Stimulated activated CD4-positive, alpha-beta T cell treated with anti-CD3 and anti-CD28 coated beads, Interleukin-2, amount 100 ng/mL, for 4 hours (primary cell): Measurements from ENCODE around the gene ERC2.
"Not testable (repeated sequence)": the region's sequence is repeated elsewhere in the genome, so short reads cannot be mapped to it uniquely, and the experiment has no call there.

Experiments
- DNase-seq: peaks from one replicate; pipeline ENCODE4 v3.0.0-alpha.2; 2020; ENCODE audit warnings: low read depth

Gene ERC2

DNA sequence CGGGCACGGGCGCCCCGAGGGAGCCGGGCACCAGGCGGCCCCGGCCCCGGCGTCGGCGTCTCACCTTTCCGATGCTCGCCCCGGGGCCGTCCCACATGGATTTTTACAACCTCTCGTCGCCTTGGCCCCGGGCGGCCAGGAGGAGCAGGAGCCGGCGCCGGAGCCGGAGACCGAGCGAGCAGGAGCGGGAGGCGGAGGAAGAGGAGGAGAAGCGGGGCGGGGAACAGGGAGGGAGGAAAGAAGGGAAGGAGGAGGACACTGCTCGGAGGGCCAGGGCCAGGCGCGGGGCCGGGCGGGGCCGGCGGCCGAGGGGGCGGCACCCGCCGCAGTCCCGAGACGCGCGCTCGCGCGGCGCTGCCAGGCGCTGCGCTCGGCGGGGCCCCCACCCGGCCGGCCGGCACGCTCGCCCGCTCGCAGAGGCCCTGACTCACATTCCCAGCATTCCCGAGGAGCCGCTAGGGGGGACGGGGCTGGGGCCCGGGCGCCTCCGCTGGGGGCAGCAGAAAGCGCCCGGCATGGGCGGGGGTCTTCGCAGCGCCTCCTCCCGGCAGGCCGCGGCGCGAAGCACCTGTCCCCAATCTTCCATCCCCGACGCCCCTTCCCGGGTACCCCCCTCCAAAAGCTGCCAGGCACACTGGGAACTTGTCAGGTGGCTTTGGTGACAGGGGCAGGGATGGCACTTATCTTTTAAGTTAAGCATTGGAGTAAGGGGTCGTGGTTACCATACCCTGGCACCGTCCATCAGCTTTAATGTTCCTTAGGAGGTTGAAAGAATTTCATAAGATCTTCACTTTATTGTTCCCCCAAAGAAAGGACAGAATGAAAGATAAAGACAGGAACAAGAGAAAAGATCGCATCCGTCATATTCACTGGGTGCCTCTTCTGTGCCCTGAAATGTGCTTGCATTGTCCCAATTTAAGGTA lies at the start of gene ERC2:
Gene ERC2 (minus strand): TSS at position 284 of the 923 bp plus-strand sequence.
- no peak for DNase-seq

DNA sequence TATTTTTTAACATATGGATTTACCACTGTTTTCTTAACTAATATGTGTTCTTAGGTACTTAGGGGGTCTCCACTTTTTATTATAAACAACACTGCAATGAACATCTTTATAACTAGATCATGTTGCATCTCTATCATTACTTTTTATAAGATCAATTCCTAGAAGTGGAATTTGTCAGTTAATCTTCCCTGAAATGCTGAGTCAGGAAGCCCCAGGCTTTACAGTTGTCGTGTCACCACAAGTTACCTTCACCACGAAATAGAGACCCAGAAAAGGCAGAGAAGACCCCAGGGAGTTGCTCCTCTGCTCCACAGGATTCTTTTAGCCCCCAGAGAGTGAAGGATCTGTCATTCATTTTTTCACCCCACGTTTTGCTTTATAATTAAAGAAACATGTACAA lies 34.5 kb upstream of the ERC2 start:
- no peak for DNase-seq

DNA sequence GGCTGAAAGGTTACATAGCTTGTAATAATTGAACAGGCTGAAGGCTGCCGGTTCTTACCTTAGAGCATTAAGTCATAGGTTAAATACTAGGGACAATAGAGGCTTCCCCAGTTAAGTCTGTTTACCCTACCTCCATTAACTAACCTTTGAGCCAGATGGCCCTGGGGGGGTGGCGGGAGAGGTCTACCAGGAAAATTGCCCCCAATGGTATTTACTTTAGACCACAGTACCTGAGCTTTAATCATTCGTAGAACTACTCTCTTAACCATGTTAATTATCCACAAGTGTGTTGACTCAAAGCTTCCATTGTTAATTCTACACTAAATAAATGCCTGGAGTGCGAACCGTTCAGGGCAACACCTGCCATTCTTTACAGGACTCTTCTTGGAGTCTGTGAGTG lies 28.1 kb upstream of the ERC2 start:
- not testable (repeated sequence) for DNase-seq

DNA sequence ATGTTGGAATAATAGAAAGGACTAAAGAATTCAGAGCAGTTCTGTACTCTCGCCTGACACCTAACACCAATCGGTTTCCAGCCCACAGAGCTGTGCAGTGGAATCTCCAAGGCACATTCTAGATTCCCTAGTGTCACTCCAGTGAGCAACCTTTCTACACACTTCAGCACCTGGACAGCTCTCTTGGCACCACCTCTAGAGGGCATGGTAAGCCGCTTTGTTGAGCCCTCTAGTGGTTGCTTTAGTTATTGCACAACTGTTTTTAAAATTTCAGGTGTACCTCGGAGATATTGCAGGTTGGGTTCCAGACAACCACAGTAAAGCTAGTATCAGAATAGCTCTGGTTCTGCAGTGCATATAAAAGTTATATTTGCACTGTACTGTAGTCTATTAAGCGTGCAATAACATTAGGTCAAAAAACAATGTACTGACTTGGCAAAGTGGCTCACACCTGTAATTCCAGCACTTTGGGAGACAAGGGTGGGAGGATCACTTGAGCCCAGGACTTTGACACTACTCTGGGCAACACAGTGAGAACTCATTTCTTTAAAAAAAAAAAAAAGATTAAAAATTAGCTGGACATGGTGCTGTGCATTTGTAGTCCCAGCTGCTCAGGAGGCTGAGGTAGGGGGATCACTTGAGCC lies 26.5 kb upstream of the ERC2 start:
- DNase-seq, result peak; percentile 60

DNA sequence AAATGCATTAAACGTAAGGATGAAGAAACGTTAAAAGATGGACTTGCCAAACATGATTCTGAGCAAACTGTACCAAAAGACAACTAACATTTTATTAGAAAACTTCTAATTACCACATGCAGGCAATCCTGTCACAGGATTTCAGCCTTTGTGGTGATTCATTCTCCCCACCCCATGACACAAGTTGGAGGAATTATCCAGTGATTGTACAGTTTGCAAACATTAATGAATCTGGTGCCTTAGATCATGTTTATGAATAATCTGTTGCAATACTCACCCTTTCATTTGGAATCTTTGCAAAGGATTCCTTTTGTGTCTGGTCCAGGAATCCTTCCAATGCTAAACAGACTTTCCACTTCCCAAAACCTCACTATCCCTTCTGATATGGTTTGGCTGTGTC lies 23.3 kb upstream of the ERC2 start:
- DNase-seq, result no peak

DNA sequence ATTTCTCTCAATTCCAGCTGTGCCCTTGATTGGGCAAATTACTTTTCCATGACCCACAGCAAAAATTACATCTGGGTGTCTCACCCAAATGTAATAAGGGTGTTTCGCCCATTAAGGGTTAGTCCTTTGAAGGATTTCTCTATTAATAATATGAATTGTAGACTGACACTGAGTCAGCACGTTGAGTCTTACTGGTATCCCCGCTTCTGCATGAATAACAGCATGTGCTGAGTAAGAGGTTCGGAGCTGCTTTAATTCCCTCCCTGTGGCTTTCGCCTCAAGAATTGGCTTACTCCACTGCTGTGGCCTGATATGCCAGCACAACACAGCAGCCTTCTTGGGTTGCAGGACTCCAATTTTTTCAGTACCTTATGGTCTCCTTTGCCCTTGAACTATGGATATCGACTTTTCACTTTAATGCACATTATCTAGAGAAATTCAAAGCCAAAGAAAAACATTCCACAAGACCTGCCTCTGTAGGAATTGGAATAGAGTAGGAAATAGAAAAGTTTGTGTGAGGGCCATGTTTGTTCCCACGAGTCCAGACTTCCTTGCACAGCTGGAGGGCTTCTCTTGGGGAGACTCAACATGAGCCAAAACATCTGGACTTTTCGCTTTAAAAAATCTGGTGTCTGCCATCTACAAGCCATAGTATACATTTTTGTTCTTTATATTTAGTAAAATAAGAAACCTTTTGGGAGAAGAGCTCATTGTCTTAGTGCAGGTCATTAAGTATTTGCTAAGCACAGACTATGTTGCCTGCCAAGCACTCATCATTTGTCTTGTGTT lies 20.7 kb upstream of the ERC2 start:
- DNase-seq, result no peak

DNA sequence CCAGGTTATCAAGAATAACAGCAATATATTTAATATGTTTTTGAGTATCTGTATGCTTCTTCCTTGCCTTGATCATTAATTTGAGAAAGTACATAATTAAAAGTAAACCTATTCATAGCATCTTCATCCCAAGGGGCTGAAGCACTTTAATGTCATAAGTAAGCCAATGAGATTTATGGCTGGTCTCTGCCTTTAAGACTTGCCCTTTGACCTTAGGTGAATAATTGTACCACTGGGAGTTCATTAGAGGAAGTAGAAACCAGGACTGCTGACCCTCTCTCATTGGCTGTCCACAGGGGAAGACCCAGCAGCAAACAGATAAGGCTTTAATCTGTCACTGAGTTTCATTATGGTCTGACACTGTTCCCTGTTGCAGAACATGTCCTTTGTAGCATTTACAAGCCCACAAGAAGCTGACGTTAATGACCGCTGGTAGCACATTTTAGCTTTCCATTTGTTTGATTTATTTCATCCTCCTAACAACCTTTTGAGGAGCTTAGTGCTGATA lies 16.3 kb upstream of the ERC2 start:
- DNase-seq, result no peak

DNA sequence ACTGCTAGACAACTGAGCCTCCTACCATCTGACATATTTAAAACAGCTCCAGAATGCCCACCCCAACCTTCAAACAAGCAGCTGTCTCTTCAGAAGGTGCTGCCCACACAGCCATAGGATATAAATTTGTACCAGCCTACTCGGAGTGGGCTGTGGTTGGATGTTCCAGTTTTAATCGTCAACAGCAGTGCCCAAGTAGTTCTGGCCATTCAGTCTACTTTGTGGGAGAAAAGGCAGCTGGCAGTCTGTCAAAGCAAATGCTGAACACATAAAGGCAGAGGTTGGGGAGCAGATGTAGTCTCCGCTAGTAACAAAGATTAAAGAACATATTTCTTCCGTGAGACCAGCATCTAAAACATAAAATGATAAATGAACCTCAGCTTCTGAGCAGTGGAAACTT lies 15.9 kb upstream of the ERC2 start:
- DNase-seq, result no peak

DNA sequence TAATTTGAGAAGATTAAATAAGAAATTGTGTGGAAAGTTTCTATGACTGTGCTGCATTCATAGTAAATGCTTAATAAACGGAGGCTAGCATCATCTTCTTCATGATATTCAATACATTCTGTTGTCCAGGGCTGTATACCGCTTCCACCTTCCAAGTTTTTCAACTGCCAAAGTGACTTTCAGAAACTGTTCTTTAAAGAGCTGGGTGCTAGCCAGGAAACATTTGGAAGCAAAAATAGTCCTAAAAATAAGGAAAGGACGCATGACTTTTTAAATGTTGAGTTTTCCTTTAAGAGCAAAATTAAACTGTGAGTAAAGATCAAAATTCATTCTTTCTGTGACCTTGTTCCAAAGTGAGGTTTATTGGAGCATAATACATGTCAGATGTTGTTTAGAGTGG lies 9.4 kb upstream of the ERC2 start:
- no peak for DNase-seq

DNA sequence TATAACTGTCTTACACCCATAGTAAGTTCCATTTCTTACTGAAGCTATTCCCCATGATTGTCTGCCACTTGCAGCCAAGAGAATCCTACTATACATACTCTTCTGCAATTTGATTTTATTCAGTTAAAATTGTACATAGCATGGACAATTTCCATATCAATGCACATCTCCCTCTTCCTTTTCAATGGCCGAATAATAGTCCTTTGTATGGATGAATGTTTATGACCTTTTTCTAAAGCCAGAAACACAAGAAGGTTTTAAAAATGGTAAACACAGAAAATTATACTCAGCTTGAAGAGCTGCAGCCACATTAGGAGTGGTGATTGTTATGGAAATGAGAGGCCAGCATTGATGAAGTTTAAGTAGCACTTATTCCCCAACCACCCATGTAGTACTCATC lies 8.5 kb upstream of the ERC2 start:
- no peak for DNase-seq

DNA sequence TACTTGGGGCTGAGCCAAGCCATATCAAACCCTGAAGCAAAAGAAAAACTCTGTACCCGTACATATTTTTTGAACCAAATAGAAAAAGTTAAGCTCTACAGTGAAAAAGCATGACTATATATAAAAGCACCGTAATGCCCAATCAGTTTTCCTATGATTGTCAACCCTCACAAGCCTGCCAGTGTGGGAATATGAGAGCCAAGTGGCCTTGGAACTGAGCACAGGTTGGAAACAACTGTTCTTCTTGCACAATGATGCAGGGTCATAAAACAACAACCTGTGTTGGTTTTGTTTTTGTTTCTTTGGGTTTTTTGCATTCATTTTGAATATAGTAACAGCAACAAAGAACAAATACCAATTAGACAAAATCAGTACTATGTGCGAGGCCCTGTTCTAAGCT lies 3.5 kb upstream of the ERC2 start:
- no peak for DNase-seq

DNA sequence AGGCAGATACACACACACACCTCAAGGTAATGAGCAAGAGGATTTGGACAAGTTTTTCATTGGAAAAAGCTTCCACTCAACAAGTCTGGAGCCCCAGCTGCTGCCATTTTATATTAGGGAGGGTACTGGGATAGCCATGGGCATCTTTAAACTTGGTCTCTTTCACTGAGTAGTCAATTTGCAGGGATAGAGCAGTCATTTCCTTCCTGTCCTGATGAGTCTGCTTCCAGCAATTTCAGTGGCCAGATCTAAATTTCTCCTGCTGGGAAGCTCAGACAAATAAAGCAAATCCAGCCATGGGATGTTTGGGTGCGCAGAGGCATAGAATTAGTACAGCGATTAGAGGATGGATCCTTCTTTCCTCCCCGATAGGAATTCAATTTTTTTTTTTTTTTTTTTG lies 874 bp upstream of the ERC2 start:
- no peak for DNase-seq

DNA sequence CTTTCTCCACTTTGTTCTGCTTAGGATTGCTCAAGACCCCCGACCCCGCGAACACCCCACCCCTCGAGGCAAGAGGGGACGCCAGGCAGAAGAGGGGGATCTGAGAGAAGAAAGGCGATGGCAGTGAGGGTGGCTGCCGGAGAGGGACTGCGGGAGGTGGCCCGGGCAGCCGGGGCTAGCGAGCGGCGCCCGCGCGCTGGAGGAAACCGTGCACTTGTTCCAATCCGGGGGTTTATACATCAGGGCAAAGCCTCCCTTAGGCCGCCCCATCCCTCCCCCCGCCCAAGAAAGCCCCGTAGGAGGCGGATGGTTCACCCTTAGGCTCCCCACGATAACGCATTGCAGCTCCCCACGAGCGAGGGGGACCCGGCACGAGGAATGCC lies 475 bp downstream of the ERC2 start:
- DNase-seq, result no peak

DNA sequence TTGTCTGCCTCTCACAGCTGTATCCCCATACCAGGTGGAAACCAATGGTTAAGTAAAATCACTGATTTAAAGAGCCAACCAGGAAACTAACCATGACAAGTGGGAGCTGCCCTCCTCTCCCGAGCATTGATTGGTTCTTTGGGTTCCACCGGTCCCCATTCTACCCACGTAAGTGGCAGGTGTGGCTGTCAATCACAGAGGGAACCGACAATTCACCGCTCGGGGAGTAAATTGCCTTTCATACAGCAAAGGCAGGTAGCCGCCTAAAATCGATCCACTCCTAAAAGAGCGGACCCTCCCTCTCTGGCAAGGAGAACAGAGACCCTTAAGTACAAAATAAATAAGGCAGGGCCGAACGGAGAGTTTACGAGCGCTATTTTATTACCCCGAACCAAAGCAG lies 1.2 kb downstream of the ERC2 start:
- DNase-seq, result peak; percentile 6

DNA sequence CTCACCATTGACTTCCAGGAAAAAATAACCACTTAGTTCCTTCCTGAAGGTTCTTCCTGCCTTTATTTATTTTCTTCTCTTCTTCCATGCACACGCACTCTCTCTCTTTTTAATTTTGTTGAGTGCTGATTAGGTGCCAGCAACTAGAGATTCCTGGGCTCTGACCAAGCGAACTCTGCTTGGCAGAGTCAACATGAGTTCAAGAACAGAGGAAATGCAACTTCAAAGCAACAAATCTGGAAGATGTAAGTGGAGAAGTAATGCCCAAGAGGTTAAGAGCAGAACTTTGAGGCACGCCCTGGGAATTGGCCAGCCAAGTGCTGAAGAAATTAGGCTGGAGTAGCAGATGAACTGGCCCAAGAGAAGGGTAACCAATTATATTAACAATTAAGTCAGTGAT lies 8.5 kb downstream of the ERC2 start:
- DNase-seq, result no peak

DNA sequence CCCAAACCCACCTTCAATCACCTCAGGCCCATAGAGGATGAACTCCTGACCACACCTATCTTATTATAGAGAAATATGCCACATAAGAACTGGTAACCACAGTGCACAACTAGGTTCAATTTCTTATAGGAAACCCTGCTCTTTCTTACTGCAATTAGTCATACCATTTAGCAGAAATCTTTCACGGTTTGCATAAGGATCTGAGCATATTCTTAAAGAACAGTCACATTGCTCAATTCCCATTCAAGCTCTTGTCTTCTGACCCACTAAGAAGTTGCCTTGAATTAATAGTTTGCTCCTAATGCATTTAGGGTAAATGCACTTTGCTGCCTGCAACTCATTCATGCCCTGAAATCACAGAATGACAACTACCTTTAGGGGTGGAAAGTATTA lies 9.2 kb downstream of the ERC2 start:
- no peak for DNase-seq

DNA sequence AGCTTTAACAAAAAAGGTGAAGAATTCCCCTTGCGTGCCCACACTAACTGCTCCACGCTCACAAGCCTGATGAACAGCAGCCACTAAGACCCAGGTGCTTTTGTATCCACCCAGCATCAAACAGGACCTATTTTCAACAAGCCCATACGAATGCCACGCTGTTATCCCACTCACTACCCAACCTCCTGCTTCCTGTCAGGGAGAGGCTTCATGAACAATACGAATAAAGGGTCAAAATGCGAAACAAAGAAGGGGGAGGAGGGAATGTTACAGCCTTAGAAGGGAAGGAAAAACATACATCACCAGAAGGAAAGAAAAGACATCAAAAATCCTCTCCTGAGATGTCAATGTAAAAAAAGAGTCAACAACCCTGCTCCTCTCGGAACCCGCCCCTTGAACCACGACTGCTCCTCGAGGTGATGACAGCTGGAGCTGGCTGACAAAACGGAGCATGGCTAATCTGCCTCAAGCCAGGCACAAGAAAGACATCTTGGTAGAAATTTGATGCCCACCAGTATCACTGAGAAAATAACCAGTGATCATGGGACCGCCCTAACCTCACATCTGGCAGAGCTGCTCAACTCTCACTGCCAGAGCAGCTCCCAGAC lies 9.7 kb downstream of the ERC2 start:
- DNase-seq, result no peak

DNA sequence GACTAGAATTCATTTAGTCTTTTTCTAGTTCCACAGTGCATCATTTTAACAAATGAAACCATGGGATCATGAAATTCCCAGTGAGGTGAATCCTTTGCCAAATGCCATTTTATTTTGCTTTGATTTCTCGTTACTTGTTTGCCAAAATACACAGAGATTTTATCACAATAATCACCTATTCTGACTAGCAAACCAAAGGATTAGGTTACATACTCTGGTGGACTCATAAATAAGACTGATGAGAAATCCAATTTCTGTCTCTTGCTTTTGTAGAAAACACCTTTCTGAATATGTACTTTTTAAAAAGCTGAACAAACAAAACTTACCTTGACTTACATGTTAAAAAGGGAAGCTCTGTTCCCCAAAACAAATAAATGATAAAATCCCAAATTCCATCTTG lies 12.2 kb downstream of the ERC2 start:
- DNase-seq, result no peak

DNA sequence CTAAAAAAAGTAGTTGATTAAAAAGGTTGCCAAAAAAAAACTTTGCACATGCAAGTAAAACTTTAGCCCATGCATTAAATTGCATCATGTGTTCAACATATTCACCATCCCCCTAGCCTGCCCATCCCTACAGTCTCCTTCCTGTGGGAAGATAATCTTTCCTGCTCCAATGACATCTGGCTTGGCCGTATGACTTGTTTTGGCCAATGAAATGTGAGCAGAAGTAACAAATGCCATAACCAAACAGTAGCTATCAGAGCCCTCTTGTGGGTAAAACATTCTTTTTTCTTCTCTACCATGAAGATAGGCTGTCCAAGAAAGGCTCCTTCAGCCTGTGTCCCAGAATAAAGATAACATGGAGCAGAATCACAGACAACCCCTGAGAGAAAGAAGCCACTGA lies 15.3 kb downstream of the ERC2 start:
- no peak for DNase-seq

DNA sequence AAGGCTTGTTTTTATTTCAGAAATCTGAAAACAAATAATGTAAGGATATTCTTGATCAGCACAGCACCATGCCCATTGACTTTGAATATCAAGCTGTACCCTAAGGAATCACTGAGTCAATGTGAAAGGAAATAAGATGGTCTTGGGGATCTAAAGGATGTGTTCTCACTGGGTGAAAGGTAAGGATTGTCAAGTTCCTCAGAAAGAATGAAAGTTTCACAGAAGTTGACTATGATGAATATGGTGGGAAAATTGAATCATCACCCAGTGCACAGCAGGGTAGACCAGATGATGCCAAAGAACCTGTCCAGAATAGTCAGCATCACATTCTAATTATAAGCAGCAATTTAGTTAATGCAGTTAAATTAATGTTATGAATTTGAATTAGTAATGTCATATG lies 16.2 kb downstream of the ERC2 start:
- DNase-seq, result no peak

DNA sequence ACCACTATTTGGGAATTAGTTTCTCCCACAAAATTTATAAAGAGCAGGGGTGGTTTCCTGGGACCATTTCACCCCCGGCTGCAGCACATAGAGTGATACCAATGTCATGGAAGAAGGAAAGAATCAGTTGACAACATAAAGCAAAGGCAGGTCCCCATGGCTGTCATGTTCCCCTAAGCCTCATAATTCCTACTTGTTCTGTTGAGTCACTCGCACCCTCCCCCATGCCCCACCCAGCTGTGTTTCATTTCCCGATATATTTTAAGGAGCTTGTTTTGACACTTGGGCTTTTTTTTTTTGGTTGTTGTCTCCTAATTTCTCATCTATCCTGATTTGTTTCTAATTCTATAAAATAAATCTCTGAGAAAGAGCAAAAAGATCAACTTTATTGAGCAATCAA lies 24.9 kb downstream of the ERC2 start:
- DNase-seq, result no peak

DNA sequence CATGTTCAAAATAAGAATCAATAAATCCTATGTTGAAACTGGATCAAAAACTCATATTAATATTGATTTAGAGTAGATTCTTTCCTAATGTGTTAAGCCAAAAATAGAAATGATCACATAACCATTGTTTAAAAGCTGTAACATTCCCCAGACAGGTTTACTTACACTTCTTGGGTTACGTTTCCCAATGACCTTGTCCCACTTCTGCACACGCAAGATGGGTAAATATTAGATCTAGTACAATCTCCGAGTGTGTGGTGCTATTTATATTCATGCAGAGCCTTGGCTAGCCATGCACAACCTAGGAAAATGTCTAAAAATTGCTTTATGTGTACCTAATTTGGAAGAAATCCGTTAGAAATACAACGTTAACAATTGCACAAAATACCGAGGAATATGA lies 39.6 kb downstream of the ERC2 start:
- no peak for DNase-seq
